Right renal pelvis (tissue), 4 donors: ENCODE results near the gene ASCC3. TPM values are rescaled to one million over a fixed set of nuclear protein-coding genes. Genes with fewer than 3 reads are reported as not detected.
"Not testable (repeated sequence)": the region's sequence is repeated elsewhere in the genome, so short reads cannot be mapped to it uniquely, and the experiment has no call there.

ENCODE experiments used
- DNase-seq, 4 donors: peaks; one replicate each; pipeline ENCODE4 v3.0.0-alpha.2; 2013; ENCODE audit warnings: low read depth in 4 of 4, low spot score in 3 of 4, missing footprints in 1 of 4
- polyA plus RNA-seq, 4 donors: library from polyadenylated mRNA; unstranded; fragments of 120-200 nt; gene quantifications; one replicate each; pipeline ENCODE4 v1.2.1, GENCODE V29; 2013; ENCODE audit not compliant: insufficient read length in 4 of 4

ASCC3 gene
- polyA plus RNA-seq, 4 donors: 22.9 to 25.1 (median 24.8) TPM

- DNase-seq: no peak
Measured at GRCh38 chr6:100670056-100670455, 211.1 kb downstream of the ASCC3 start.

- no peak for DNase-seq
Measured at GRCh38 chr6:100665041-100665380, 216.1 kb downstream of the ASCC3 start.

- no peak for DNase-seq
Measured at GRCh38 chr6:100664274-100665040, 216.7 kb downstream of the ASCC3 start.

- no peak for DNase-seq
Measured at GRCh38 chr6:100663219-100663863, 217.8 kb downstream of the ASCC3 start.

GRCh38 chr6:100662264-100662663 is 218.9 kb downstream of the ASCC3 start:
- no peak for DNase-seq

- no peak for DNase-seq
Measured at GRCh38 chr6:100658486-100658885, 222.6 kb downstream of the ASCC3 start.

GRCh38 chr6:100657678-100658330 is 223.3 kb downstream of the ASCC3 start:
- no peak for DNase-seq

- DNase-seq: not testable (repeated sequence)
Measured at GRCh38 chr6:100641147-100641546, 240.0 kb downstream of the ASCC3 start.

- no peak for DNase-seq
Measured at GRCh38 chr6:100633096-100633777, 247.9 kb downstream of the ASCC3 start.

GRCh38 chr6:100630536-100630935 is 250.6 kb downstream of the ASCC3 start:
- no peak for DNase-seq

- no peak for DNase-seq
Measured at GRCh38 chr6:100627911-100628758, 253.0 kb downstream of the ASCC3 start.

- DNase-seq: no peak
Measured at GRCh38 chr6:100626721-100627120, 254.4 kb downstream of the ASCC3 start.

GRCh38 chr6:100622907-100623692 is 258.0 kb downstream of the ASCC3 start:
- no peak for DNase-seq

GRCh38 chr6:100620085-100620840 is 260.9 kb downstream of the ASCC3 start:
- DNase-seq: no peak

GRCh38 chr6:100618351-100618671 is 262.8 kb downstream of the ASCC3 start:
- DNase-seq: no peak

GRCh38 chr6:100617633-100618350 is 263.3 kb downstream of the ASCC3 start:
- DNase-seq: no peak

- no peak for DNase-seq
Measured at GRCh38 chr6:100614933-100615332, 266.2 kb downstream of the ASCC3 start.

- no peak for DNase-seq
Measured at GRCh38 chr6:100614386-100614785, 266.7 kb downstream of the ASCC3 start.
